D721Med (cell line): Measurements from ENCODE around the gene LY86.

ENCODE experiments used
- DNase-seq: peaks from one replicate; pipeline ENCODE4 v3.0.0; 2011; ENCODE audit warnings: low spot score; ENCODE audit not compliant: insufficient read length
- FAIRE-seq: peaks from 2 replicates; lab custom pipeline; 2011; peaks lifted over from hg19 to GRCh38; lab: Jason Lieb, UNC
- TF ChIP-seq, protein P1 (sequence below): IDR thresholded peaks from 2 replicates; pipeline ENCODE4 v1.5.1; 2012; ENCODE audit warnings: mild to moderate bottlenecking, control low read depth; ENCODE audit not compliant: insufficient read depth; ENCODE audit errors: missing control alignments

The LY86 gene

DNA sequence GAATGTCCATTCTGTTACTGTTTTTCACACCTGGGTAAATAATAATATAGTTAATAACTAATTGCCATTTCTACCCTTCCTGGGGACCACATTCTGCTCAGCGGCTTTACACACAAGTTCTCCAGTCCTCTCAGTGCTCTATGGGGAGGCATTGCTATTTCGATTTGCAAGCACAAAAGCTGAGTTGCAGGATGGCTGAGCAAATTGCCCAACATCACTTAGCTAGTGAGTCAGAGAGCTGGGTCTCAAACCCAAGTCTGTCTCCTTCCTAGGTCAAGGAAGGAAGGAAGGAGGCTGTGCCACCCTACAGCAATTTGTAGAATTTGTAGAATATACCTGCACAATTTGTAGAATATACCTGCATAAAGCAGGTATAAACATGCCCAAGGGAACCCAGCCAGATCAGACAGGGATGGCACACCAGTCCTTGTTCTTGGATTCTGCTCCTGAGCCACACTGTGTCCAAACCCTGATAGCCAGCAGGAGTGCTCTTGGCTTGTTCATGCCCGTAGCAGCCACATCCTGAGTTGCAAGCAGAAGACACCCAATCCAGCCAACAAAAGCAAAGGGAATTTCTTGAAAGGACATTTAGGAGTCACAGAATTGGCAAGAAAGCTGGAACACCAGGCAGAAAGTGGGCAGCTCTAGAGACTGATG is 56.9 kb downstream of the LY86 start:
- DNase-seq (no peak), FAIRE-seq (no peak)
- TF ChIP-seq, protein P1, sequence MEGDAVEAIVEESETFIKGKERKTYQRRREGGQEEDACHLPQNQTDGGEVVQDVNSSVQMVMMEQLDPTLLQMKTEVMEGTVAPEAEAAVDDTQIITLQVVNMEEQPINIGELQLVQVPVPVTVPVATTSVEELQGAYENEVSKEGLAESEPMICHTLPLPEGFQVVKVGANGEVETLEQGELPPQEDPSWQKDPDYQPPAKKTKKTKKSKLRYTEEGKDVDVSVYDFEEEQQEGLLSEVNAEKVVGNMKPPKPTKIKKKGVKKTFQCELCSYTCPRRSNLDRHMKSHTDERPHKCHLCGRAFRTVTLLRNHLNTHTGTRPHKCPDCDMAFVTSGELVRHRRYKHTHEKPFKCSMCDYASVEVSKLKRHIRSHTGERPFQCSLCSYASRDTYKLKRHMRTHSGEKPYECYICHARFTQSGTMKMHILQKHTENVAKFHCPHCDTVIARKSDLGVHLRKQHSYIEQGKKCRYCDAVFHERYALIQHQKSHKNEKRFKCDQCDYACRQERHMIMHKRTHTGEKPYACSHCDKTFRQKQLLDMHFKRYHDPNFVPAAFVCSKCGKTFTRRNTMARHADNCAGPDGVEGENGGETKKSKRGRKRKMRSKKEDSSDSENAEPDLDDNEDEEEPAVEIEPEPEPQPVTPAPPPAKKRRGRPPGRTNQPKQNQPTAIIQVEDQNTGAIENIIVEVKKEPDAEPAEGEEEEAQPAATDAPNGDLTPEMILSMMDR, result no peak

- TF ChIP-seq, protein P1, result no peak
- DNase-seq, result no peak
- FAIRE-seq, result no peak
Observed at GRCh38 chr6:6646384-6646783, 57.9 kb downstream of the LY86 start.

DNA sequence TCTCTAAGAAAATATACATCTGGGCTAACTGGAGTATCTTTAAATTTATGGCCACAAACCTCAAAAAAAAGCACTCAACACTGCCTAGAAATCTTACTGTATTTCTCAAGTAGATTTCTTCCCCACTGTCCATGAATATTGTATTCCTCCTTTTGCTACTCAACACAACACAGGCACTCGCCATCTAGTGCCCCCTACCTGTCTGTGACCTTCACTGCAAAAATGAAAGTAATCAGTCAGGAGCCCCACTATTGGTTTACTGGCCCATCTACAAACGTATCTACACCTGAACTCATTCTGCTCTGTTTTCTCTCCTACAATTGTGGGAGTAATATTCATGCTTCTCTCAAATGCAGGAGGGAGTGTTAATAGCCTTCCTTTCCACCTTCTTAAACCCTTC is 58.3 kb downstream of the LY86 start:
- TF ChIP-seq, protein P1, result no peak
- FAIRE-seq (no peak), DNase-seq (no peak)

DNA sequence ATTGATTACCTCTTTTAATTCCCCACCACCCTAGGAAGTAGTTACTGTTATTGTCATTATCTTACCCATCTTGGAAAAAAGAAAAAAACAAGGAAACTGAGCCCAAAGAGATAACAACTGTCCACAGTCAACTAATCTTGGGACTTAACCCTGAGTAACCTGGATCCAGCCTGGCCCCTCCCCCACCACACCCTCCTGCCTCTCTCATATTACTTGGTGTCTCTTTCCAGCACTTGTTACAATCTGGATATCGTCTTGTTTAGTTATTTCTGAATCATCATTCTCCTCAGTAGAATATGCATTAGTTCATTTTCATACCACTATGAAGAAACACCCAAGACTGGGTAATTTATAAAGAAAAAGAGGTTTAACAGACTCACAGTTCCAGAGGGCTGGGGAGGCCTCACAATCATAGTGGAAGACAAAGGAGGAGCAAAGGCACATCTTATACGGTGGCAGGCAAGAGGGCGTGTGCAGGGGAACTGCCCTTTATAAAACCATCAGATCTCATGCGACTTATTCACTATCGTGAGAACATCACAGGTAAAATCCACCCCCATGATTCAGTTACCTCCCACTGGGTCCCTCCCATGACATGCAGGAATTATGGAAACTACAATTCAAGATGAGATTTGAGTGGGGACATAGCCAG is 60.3 kb downstream of the LY86 start:
- DNase-seq, result no peak
- FAIRE-seq, result no peak
- TF ChIP-seq, protein P1, result no peak

- DNase-seq (no peak), FAIRE-seq (no peak)
- TF ChIP-seq, protein P1, result no peak
Observed at GRCh38 chr6:6649824-6650349, 61.4 kb downstream of the LY86 start.

DNA sequence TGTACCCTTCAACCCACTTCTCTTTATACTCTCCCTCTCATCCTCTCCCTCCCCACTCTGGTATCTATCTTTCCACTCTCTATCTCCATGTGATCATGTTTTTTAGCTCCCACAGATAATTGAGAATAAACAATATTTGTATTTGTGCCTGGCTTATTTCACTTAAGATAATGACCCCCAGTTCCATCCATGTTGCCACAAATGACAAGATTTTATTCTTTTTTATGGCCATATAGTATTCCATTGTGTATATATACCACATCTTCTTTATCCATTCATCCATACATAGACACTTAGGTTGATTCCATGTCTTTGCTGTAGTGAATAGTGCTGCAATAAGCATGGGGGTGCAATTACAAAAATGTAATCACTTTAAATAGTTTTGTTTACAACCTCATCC is 62.3 kb downstream of the LY86 start:
- no peak for FAIRE-seq
- no peak for DNase-seq
- TF ChIP-seq, protein P1, result no peak

DNA sequence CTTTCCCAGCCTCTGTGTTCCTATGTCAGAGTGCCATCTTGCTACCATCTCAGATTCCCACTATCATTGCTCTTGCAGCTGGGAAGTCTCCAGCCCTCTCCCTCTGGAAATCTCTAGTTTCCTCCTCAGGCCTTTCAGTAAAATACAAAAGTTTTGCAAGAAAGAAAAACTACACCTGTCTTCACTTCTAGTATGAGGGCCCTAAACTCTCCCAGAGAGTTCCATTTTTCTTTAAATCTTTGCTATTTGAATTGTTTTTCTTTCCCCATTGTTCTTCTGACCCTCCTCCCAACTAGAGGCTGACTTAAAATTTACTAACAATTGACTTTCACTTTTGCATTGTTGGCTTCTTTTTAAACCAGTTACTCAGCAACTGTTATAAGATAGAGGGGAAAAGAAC is 62.8 kb downstream of the LY86 start:
- TF ChIP-seq, protein P1, result no peak
- DNase-seq, result no peak
- FAIRE-seq, result no peak
